ENCODE measurements around the gene HHIPL1.

HHIPL1 gene

DNA sequence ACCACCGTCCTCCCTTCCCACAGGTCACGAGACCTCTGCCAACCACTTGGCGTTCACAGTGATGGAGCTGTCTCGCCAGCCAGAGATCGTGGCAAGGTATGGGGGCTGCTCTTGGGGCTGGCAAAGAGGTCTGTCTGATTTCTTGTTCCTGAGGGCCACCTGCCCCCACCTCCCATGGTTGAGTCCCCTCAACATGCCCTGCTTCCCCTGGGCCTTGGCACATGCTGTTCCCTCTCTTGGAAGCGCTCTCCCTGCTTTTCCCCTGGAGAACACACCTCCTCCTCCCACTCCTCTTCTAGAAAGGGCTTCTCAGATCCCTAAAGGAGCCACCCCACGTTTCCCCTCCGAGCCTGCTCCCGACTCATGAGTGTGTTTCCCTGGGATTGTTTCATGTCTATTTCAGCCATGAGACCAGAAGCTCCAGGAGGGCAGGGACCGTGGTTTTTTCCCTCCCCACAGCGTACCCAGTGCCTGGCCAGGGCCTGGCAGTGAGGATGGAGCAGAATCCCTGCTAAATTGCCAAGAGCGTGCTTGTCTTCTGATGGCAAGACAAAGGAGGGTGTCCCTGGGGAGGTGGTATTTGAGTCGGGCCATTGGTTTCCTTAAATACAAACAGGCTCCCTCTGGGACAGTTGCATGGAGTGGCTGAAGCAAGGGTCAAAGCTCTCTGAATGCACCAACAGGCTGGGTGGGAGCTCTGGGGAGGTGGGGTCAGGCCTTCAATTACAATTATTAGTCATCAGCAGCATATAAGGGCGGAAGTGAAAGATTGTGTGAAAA lies 73.3 kb downstream of the HHIPL1 start:
- DNase-seq = no peak

- no peak for DNase-seq
Measured at GRCh38 chr14:99718811-99719192, 73.9 kb downstream of the HHIPL1 start.

DNA sequence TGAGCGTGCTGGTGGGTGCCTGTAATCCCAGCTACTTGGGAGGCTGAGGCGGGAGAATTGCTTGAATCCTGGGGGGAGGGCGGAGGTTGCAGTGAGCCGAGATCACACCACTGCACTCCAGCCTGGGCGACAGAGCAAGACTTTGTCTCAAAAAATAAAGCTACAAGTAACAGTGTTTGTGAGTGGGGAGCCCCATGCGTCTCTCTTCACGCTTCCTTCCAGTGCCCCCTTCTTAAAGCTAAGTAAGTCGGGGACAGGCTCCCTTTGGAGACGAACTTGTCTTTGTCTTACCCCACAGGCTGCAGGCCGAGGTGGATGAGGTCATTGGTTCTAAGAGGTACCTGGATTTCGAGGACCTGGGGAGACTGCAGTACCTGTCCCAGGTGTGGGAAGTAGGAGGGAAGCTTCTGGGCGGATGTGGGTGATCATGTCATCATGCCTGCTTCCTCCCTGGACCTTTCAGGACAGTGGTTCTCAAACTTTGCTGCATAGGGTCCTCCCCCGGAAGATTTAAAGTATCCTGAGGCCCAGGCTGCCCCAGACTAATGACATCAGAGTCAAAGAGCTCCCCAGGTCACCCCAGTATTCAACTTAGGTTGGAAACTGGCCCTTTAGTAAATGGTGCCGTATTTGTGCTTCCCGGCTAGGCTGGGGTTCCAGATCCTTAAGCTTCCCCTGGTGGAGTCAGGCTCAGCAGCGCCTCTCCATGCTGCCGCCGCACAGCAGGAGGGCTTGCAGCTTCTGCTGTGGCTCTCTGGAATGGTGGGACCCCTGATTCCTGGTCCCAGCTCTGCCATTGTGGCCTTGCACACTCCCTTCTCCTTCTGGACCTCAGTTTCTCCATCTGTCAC lies 76.2 kb downstream of the HHIPL1 start:
- DNase-seq = no peak

GRCh38 chr14:99721792-99722516 lies 77.0 kb downstream of the HHIPL1 start:
- no peak for DNase-seq

DNA sequence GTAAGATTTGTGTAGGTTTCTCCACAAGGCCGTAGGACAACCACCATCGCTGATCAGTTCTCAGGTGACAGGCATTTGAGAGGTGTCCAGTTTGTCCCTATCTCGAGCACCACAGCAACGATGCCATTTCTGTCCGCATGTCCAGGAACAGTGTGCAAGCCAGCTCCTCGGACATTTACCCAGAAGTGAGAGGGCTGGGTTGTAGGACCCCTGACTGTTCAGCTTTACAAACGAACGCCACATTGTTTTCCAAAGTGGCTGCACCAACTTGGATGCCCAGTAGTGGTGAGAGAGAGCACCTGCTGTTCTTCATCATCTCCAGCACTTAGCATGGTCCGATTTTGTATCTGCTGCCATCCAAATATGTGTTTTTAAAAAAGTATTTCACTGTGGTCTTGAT lies 77.8 kb downstream of the HHIPL1 start:
- DNase-seq = no peak

DNA sequence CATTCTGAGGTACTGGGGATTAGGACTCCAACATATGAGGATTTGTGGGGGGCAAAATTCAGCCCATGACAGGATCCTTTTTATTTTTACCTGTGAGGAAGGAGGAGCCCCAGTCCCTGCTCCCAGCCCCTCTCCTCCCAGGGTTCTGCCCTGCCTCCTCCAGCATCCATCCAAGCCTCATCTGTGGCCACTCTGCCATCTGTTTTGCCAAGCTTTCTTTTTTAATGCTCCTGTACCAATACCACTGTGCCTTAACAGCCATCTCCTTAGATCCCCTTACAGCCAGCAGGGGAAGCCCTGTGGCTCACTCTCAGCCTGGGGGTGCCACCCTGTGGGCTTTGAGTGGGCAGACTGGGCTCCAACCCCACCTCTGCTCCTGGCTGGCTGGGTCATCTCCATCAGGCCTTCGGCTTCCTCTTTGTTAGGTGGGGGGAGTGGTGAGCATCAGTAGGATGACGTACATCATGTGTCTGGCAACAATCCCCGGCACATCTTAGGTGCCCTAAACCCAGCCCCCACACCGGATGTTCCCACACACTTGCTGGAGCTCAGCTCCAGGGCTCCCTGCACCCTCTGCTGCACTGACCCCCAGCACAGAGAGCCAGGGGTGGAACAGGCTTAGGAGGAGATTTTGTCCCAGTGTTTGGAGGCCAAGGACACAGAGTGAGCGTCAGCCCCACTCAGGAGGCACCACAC lies 79.4 kb downstream of the HHIPL1 start:
- DNase-seq = no peak

DNA sequence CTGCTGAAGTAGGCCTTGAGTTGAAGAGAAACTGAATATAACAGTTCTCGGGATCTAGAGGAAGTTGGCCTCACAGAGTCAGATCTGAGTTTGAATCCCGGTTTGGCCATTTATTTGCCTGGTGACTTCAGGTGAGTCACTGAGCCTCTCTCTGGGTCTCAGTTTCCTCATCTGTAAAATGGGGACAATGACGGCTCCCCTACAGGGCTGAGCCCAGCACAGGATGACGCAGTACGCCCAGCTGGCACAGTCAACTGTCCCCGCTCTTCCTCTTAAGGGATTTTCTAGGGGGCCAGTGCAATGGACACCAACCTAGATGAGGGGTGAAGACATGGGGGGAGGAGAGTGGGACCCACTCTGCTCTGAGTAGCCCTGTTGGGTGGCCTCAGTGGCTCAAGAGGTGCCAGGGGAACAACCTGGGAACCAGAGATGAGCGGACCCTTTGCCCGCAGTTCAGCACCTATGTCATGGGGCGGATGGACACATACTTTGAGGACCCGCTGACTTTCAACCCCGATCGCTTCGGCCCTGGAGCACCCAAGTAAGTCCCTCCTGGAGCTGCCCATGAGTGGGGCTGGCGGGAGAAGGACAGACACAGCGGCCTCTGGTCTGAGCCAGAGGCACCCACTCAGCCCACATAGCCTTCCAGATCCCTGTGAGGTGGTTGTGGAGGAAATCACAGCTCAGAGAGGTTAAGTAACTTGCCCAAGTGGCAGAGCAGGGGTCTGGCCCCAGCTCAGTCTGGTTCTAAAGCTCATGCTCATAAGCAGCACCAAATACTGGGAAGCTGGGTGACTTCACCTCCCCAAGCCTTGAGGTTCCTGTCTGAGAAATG lies 80.2 kb downstream of the HHIPL1 start:
- DNase-seq = no peak

- DNase-seq = no peak
Measured at GRCh38 chr14:99725774-99726537, 81.0 kb downstream of the HHIPL1 start.

- no peak for DNase-seq
Measured at GRCh38 chr14:99726538-99727095, 81.7 kb downstream of the HHIPL1 start.

- DNase-seq = no peak
Measured at GRCh38 chr14:99727096-99727870, 82.4 kb downstream of the HHIPL1 start.

DNA sequence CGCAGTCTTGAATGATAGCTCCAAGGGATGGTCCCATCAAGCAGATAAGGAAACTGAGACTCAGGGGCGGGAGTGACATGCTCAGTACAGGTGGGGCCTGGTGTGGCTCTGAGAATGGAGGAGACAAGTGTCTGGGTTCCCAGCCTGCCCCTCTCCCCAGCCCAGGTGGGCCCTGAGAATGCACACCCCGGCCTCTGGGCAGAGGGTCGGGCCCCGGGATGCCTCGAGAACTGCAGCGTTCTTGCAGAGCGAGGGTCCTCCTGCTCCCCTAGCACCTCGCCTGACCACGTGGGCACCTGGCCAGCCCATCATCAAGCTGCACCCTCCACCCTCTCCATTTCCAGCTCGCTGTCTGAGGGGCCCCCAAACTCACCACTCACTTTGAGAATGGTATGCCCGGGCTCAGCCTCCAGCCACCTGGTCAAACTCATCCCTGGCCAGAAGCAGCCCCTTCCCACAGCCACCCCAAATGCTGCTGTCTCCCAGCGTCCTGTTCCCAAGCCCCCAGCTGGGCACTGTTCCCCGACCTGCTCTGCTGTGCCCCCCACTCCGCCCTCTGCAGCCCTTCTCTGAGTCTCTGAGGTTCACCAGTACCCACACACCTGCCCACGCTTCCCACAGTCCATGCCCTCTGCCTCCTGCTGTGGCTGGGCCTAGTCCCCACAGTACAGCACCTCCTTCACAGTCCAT lies 83.4 kb downstream of the HHIPL1 start:
- DNase-seq = no peak

- DNase-seq = no peak
Measured at GRCh38 chr14:99728981-99729451, 84.1 kb downstream of the HHIPL1 start.

All from stimulated activated CD4-positive, alpha-beta T cell treated with anti-CD3 and anti-CD28 coated beads, Interleukin-4, amount 100 ng/mL, for 24 hours (primary cell).